GM19463 (cell line): Measurements from ENCODE around the gene NOS3.

Source experiments
- ATAC-seq: cut with Tn5 transposase; IDR thresholded peaks from one replicate; pipeline ENCODE4 v1.9.1; 2021; ENCODE audit warnings: mild to moderate bottlenecking, moderate library complexity; ENCODE audit not compliant: unreplicated experiment

Gene NOS3

GRCh38 chr7:150977382-150978125 is 13.3 kb upstream of the NOS3 start:
- no peak for ATAC-seq

- no peak for ATAC-seq
Measured at GRCh38 chr7:150978126-150978789, 12.6 kb upstream of the NOS3 start, which contains the start of gene KCNH2. Gene KCNH2, minus strand, starts transcription at chr7:150978321. Its CDS starts 408 bp downstream, at chr7:150977913.

GRCh38 chr7:150979713-150980390 is 11.0 kb upstream of the NOS3 start:
- no peak for ATAC-seq

GRCh38 chr7:150980663-150981062 is 10.2 kb upstream of the NOS3 start:
- ATAC-seq = no peak

- no peak for ATAC-seq
Measured at GRCh38 chr7:150981644-150982043, 9.2 kb upstream of the NOS3 start.

GRCh38 chr7:150982351-150982750 is 8.5 kb upstream of the NOS3 start:
- ATAC-seq = no peak

GRCh38 chr7:150983893-150984368 is 6.9 kb upstream of the NOS3 start:
- ATAC-seq = no peak

- peak; percentile 44 for ATAC-seq
Measured at GRCh38 chr7:150986099-150986512, 4.7 kb upstream of the NOS3 start.

GRCh38 chr7:150986556-150986955 is 4.3 kb upstream of the NOS3 start:
- no peak for ATAC-seq

- ATAC-seq = no peak
Measured at GRCh38 chr7:150988230-150989226, 2.3 kb upstream of the NOS3 start.

GRCh38 chr7:150989456-150989855 is 1.4 kb upstream of the NOS3 start:
- no peak for ATAC-seq

GRCh38 chr7:150992051-150992640 is 1.3 kb downstream of the NOS3 start:
- no peak for ATAC-seq

GRCh38 chr7:150992833-150993302 is 2.1 kb downstream of the NOS3 start:
- peak; percentile 62 for ATAC-seq

- ATAC-seq = no peak
Measured at GRCh38 chr7:150993511-150993910, 2.7 kb downstream of the NOS3 start.

- peak; percentile 39 for ATAC-seq
Measured at GRCh38 chr7:150994141-150994837, 3.5 kb downstream of the NOS3 start.

- ATAC-seq = no peak
Measured at GRCh38 chr7:150994838-150995510, 4.2 kb downstream of the NOS3 start.

- ATAC-seq = no peak
Measured at GRCh38 chr7:150996376-150997074, 5.7 kb downstream of the NOS3 start.

- no peak for ATAC-seq
Measured at GRCh38 chr7:150997075-150997511, 6.3 kb downstream of the NOS3 start.
